Dendritic cell treated with granulocyte-macrophage colony-stimulating factor and Interleukin-4, amounts not matched to agents 40 ng/mL and 50 ng/mL, for 4 days (primary cell): Measurements from ENCODE around the gene TPP1.

Experiments used
- H3K27ac Mint-ChIP-seq: one replicate; pipeline ENCODE4 v1.8.0; 2022; ENCODE audit warnings: mild to moderate bottlenecking, mixed read lengths
- H3K27me3 Mint-ChIP-seq: one replicate; pipeline ENCODE4 v1.8.0; 2022; ENCODE audit warnings: mild to moderate bottlenecking, mixed read lengths
- H3K36me3 Mint-ChIP-seq: one replicate; pipeline ENCODE4 v1.8.0; 2022; ENCODE audit warnings: low read depth, mixed read lengths
- H3K4me1 Mint-ChIP-seq: one replicate; pipeline ENCODE4 v1.8.0; 2022; ENCODE audit warnings: low read depth, mixed read lengths
- H3K4me3 Mint-ChIP-seq: one replicate; pipeline ENCODE4 v1.8.0; 2022; ENCODE audit warnings: mild to moderate bottlenecking, moderate library complexity, mixed read lengths
- H3K9me3 Mint-ChIP-seq: one replicate; pipeline ENCODE4 v1.8.0; 2022; ENCODE audit warnings: mixed read lengths
- intact Hi-C: fragments of 100-400 bp; cut with micrococcal nuclease; formaldehyde crosslinking; loops from one replicate; pipeline ENCODE4 v1.15.0; 2022

Gene TPP1

DNA sequence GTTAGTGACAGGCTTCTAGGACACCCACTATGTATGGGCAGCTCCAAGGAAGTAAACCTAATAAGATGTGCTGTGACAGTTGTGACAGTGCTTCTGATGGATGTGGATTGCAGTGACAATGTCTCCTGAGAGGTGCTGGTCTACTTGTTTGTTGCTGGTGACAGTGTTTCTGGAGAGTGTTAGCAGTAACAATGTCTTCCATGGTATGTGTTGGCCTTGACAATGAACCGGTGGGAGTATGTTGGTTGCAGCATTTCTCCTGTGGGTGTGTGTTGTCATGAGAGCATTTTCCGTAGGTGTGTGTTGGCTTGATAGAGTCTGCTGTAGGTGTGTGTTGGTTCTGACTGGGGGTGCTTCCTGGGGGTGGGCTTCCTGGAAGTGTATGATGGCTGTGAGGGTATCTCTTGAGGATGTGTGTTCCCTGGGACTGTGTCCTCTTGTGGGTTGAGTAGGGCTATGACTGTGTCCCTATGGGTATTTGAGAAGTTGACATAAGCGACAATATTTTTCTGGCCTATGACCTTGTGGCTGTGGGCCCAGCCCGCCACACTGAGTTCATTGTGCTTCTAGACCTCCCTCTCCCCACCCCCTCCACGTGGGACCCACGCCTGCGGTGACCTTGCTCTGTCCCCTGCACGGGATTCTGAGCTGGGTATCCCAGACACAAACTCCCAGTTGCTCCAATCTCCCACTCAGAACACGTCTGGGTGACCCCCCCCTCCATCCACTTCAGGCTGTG, 35.2 kb upstream of the TPP1 start:
- intact Hi-C loops, result no loop called here
- no peaks in the 10 kb centered on the region for H3K9me3 Mint-ChIP-seq
- H3K27ac Mint-ChIP-seq, result no peak overlapping the region
- no peaks in the 10 kb centered on the region for H3K36me3 Mint-ChIP-seq
- H3K27me3 Mint-ChIP-seq, result peaks cover 15% of the 10 kb centered on the region
- H3K4me1 Mint-ChIP-seq, result peaks cover 14% of the 10 kb centered on the region
- H3K4me3 Mint-ChIP-seq, result no peak overlapping the region

- no peaks in the 10 kb centered on the region for H3K36me3 Mint-ChIP-seq
- peaks cover 15% of the 10 kb centered on the region for H3K27me3 Mint-ChIP-seq
- no peaks in the 10 kb centered on the region for H3K9me3 Mint-ChIP-seq
- intact Hi-C loops, result no loop called here
- H3K27ac Mint-ChIP-seq, result no peak overlapping the region
- H3K4me3 Mint-ChIP-seq, result no peak overlapping the region
- H3K4me1 Mint-ChIP-seq, result peaks cover 14% of the 10 kb centered on the region
Measured at GRCh38 chr11:6653656-6654055, 34.4 kb upstream of the TPP1 start.

DNA sequence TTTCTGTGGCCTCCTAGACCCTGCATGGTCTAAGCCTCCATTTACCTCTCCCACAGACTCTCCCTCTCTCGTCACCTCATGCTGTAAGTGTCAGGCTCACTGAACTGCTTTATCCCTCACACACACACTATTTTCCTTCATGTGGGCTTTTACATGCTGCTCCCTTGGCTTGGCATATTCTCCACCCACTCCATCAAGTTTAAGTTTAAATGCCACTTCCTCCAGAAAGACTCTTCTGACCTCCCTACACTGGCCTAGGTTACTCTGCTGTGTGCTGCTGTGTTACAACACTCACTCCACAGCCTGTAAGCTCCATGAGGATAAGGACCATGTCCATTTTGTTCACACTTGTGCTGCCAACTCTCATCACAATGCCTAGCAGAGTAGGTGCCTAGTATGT, 33.9 kb upstream of the TPP1 start:
- Mint-ChIP-seq H3K27me3 (peaks cover 15% of the 10 kb centered on the region), H3K27ac (no peak overlapping the region), H3K4me1 (peaks cover 14% of the 10 kb centered on the region), H3K36me3 (no peaks in the 10 kb centered on the region), H3K4me3 (no peak overlapping the region), H3K9me3 (no peaks in the 10 kb centered on the region)
- intact Hi-C loops, result no loop called here

DNA sequence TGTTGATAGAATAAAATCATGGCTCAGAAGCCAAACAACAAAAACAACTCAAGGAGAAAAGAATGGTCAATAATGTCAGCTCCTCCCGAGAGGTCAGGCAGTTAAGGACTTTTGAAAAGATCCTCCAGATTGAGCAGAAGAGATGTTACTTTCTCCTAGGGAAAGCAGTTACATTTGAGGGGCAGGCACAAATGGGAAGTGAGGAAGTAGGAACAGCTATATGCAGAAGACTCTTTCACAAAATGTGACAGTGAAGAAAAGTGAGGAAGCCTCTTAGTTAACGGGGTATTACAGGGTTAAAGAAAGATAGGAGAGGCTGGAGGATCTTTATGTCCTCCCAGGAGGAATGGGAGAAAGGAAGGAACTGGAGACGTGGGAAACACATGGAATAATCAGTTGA, 33.0 kb upstream of the TPP1 start:
- Mint-ChIP-seq H3K4me3 (no peak overlapping the region), H3K4me1 (peaks cover 14% of the 10 kb centered on the region), H3K27me3 (peaks cover 14% of the 10 kb centered on the region), H3K9me3 (no peaks in the 10 kb centered on the region), H3K36me3 (no peaks in the 10 kb centered on the region), H3K27ac (no peak overlapping the region)
- intact Hi-C loops, result no loop called here

DNA sequence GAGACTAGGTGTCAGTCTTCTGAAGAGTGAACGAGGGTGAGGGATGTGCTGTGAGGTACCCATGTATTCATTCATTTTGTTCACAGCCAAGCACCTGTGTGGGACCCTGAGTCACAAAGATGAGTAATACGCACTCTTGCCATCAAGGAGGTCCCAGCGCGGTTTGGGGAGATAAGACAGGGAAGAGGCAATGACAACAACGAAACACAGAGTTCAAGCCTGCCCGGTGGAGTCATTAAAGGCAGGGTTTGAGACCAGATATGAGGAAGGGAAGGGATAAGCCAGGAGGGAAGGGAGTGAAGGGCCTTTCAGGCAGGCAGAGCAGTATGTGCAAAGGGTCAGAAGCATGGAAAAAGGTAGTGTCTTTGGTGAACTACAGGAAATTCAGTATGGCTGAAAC, 31.8 kb upstream of the TPP1 start:
- peaks cover 2% of the 10 kb centered on the region for H3K27me3 Mint-ChIP-seq

GRCh38 chr11:6650104-6650503, 30.9 kb upstream of the TPP1 start:
- Mint-ChIP-seq H3K4me1 (no peaks in the 10 kb centered on the region), H3K9me3 (no peaks in the 10 kb centered on the region), H3K36me3 (no peaks in the 10 kb centered on the region), H3K4me3 (no peak overlapping the region), H3K27ac (no peak overlapping the region), H3K27me3 (no peaks in the 10 kb centered on the region)
- intact Hi-C loops, result no loop called here

More for the DNA sequence above, 31.8 kb upstream of the TPP1 start:
- Mint-ChIP-seq H3K4me1 (peaks cover 2% of the 10 kb centered on the region), H3K4me3 (no peak overlapping the region), H3K9me3 (no peaks in the 10 kb centered on the region), H3K27ac (no peak overlapping the region), H3K36me3 (no peaks in the 10 kb centered on the region)
- intact Hi-C loops, result no loop called here

DNA sequence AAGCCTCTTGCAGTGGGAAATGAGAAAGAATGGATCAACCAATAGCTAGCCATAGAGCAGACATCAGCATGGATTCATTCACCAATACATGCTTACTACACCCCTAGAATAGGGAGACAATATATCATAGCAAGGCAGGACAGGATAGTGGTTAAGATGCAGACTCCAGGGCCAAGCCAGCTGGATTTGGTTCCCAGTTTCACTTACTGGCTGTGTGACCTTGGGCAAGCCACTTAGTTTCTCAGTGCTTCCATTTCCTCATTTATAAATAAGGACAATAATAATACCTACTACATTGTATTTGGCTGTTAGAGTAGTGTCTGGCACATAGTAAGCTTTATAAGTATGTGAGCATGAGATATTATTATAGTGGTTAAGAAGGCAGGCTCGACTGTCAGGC, 29.3 kb upstream of the TPP1 start:
- H3K36me3 Mint-ChIP-seq, result no peaks in the 10 kb centered on the region
- H3K4me3 Mint-ChIP-seq, result no peak overlapping the region
- H3K4me1 Mint-ChIP-seq, result no peaks in the 10 kb centered on the region
- H3K9me3 Mint-ChIP-seq, result no peaks in the 10 kb centered on the region
- no peaks in the 10 kb centered on the region for H3K27me3 Mint-ChIP-seq
- intact Hi-C loops, result no loop called here
- H3K27ac Mint-ChIP-seq, result no peak overlapping the region

- H3K9me3 Mint-ChIP-seq, result no peaks in the 10 kb centered on the region
- H3K27me3 Mint-ChIP-seq, result no peaks in the 10 kb centered on the region
- intact Hi-C loops, result loop anchor here (2.0 kb wide), 1 partner anchor 29 kb away; the partner anchor contains the start of gene TPP1
- H3K4me3 Mint-ChIP-seq, result no peak overlapping the region
- H3K4me1 Mint-ChIP-seq, result no peaks in the 10 kb centered on the region
- no peaks in the 10 kb centered on the region for H3K36me3 Mint-ChIP-seq
- no peak overlapping the region for H3K27ac Mint-ChIP-seq
Measured at GRCh38 chr11:6647836-6648235, 28.6 kb upstream of the TPP1 start.

- intact Hi-C loops, result loop anchor here (2.0 kb wide), 1 partner anchor 28 kb away; the partner anchor contains the start of gene TPP1
- Mint-ChIP-seq H3K27me3 (no peaks in the 10 kb centered on the region), H3K27ac (no peak overlapping the region), H3K36me3 (no peaks in the 10 kb centered on the region), H3K4me3 (no peak overlapping the region), H3K9me3 (no peaks in the 10 kb centered on the region), H3K4me1 (no peaks in the 10 kb centered on the region)
Measured at GRCh38 chr11:6646918-6647679, 27.9 kb upstream of the TPP1 start.

DNA sequence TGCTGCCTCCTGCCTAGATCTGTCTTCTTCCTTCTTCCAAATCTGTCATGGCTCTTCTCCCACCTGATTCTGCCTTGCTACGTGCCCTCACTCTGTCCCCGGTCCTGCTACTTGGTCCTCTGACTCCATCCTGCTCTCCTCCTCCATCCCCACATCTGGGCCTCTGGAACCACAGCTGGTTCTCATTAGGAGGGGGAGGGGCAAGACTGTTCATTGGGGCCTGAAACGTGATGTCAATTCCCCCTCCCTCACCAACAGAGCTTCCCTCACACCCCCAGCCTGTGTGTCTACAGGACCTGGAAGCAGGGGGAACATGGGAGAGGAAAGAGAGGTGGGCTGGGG, 27.3 kb upstream of the TPP1 start:
- intact Hi-C loops, result loop anchor here (2.0 kb wide), 1 partner anchor 28 kb away; the partner anchor contains the start of gene TPP1
- H3K9me3 Mint-ChIP-seq, result no peaks in the 10 kb centered on the region

GRCh38 chr11:6646071-6646470, 26.8 kb upstream of the TPP1 start:
- H3K4me3 Mint-ChIP-seq, result no peak overlapping the region
- no peak overlapping the region for H3K27ac Mint-ChIP-seq
- intact Hi-C loops, result loop anchor here (2.0 kb wide), 1 partner anchor 27 kb away; the partner anchor contains the start of gene TPP1

More for the DNA sequence above, 27.3 kb upstream of the TPP1 start:
- Mint-ChIP-seq H3K27ac (no peak overlapping the region), H3K4me3 (no peak overlapping the region), H3K27me3 (no peaks in the 10 kb centered on the region), H3K36me3 (no peaks in the 10 kb centered on the region), H3K4me1 (no peaks in the 10 kb centered on the region)

DNA sequence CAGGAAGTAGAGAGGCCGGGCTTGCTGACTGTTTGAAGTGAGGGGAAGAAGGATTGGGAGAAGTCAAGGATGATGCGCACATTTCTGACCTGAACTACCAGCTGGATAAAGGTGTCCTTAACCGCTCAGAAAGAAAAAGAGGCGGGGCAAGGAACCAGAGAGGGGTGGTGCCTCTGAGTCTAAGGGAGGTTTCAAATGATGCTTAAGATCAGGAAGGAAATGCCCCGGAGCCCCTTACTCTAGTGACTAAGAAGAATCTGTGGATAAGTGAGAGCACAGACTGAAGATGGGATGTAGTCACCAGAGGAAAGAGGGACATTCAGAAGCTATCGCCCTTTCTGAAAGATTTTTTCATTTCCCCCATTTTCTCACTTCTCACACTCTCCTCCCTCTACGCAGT, 23.7 kb upstream of the TPP1 start:
- Mint-ChIP-seq H3K4me3 (no peak overlapping the region), H3K9me3 (no peaks in the 10 kb centered on the region), H3K4me1 (no peaks in the 10 kb centered on the region), H3K27me3 (no peaks in the 10 kb centered on the region), H3K27ac (no peak overlapping the region), H3K36me3 (no peaks in the 10 kb centered on the region)
- intact Hi-C loops, result no loop called here

More at GRCh38 chr11:6646071-6646470, 26.8 kb upstream of the TPP1 start:
- Mint-ChIP-seq H3K36me3 (no peaks in the 10 kb centered on the region), H3K27me3 (no peaks in the 10 kb centered on the region), H3K4me1 (no peaks in the 10 kb centered on the region), H3K9me3 (no peaks in the 10 kb centered on the region)

GRCh38 chr11:6640985-6641701, 21.9 kb upstream of the TPP1 start:
- no peaks in the 10 kb centered on the region for H3K9me3 Mint-ChIP-seq
- no peaks in the 10 kb centered on the region for H3K4me1 Mint-ChIP-seq
- no peak overlapping the region for H3K27ac Mint-ChIP-seq
- H3K4me3 Mint-ChIP-seq, result no peak overlapping the region
- H3K36me3 Mint-ChIP-seq, result no peaks in the 10 kb centered on the region
- H3K27me3 Mint-ChIP-seq, result no peaks in the 10 kb centered on the region
- intact Hi-C loops, result no loop called here
